ENCODE results near the gene ZIC5.
A peak's percentile ranks its signal among the peaks of the same experiment; 100 is the strongest.

Gene ZIC5

GRCh38 chr13:99929866-99930265 lies 41.7 kb downstream of the ZIC5 start:
- no peak for DNase-seq

GRCh38 chr13:99926014-99926731 lies 45.4 kb downstream of the ZIC5 start:
- DNase-seq = peak; percentile 93

GRCh38 chr13:99923877-99924582 lies 47.5 kb downstream of the ZIC5 start:
- no peak for DNase-seq

- DNase-seq = no peak
Measured at GRCh38 chr13:99922631-99923404, 48.7 kb downstream of the ZIC5 start.

GRCh38 chr13:99919132-99919531 lies 52.4 kb downstream of the ZIC5 start:
- no peak for DNase-seq

GRCh38 chr13:99916366-99917103 lies 55.0 kb downstream of the ZIC5 start:
- DNase-seq = peak; percentile 95

- DNase-seq = peak; percentile 94
Measured at GRCh38 chr13:99913167-99913566, 58.4 kb downstream of the ZIC5 start.

All from NCI-H1092 treated with DMSO at 0.1 percent for 48 hours (cell line).